T47D (cell line): Measurements from ENCODE around the gene PSMD4.

ENCODE experiments used
- DNase-seq, 2 experiments: peaks; one replicate each; pipeline versions ENCODE4 v3.0.0 to v3.0.0-alpha.2; 2011 to 2012; ENCODE audit warnings: low read depth in 1 of 2, low spot score in 1 of 2
- JUND ChIP-seq: IDR thresholded peaks from 2 replicates; pipeline ENCODE4 v1.6.1; 2012; ENCODE audit warnings: low read depth
- in situ Hi-C: cut with HindIII; loops from 2 replicates; pipeline ENCODE4 v1.10.0; 2016; ENCODE audit warnings: low sequenced_read_pairs, low pct_unique_long_range_greater_than_20kb

PSMD4 gene

GRCh38 chr1:151281969-151282882, 27.7 kb downstream of the PSMD4 start, which contains the start of gene ZNF687:
ZNF687 (plus strand) TSS chr1:151282299; CDS start chr1:151286292, 3,993 bp downstream.
- DNase-seq, result peak; percentile 99 to 100
- no peak for TF ChIP-seq JUND
- in situ Hi-C loops, result no loop called here

GRCh38 chr1:151282883-151283725, 28.6 kb downstream of the PSMD4 start:
- in situ Hi-C loops, result no loop called here
- DNase-seq, result peak; percentile 52 to 53
- TF ChIP-seq JUND, result no peak

GRCh38 chr1:151284013-151284577, 29.6 kb downstream of the PSMD4 start:
- no peak for DNase-seq
- in situ Hi-C loops, result no loop called here

GRCh38 chr1:151286619-151287340, 32.2 kb downstream of the PSMD4 start:
- in situ Hi-C loops, result no loop called here
- DNase-seq, result no peak
- no peak for TF ChIP-seq JUND

More at GRCh38 chr1:151284013-151284577, 29.6 kb downstream of the PSMD4 start:
- TF ChIP-seq JUND, result no peak

GRCh38 chr1:151287341-151287699, 32.8 kb downstream of the PSMD4 start:
- no peak for DNase-seq
- in situ Hi-C loops, result no loop called here
- TF ChIP-seq JUND, result no peak

GRCh38 chr1:151287767-151288500, 33.4 kb downstream of the PSMD4 start:
- in situ Hi-C loops, result no loop called here
- no peak for TF ChIP-seq JUND
- no peak for DNase-seq

GRCh38 chr1:151288502-151288901, 34.0 kb downstream of the PSMD4 start:
- TF ChIP-seq JUND, result no peak
- in situ Hi-C loops, result no loop called here
- DNase-seq, result no peak

GRCh38 chr1:151289080-151289935, 34.8 kb downstream of the PSMD4 start:
- in situ Hi-C loops, result no loop called here
- no peak for TF ChIP-seq JUND
- no peak for DNase-seq

GRCh38 chr1:151289991-151290708, 35.6 kb downstream of the PSMD4 start:
- no peak for DNase-seq
- TF ChIP-seq JUND, result no peak
- in situ Hi-C loops, result no loop called here

GRCh38 chr1:151290709-151291303, 36.3 kb downstream of the PSMD4 start:
- in situ Hi-C loops, result no loop called here
- DNase-seq, result no peak
- TF ChIP-seq JUND, result no peak
